Measurements from ENCODE around the gene MET.

Gene MET

GRCh38 chr7:116783666-116784318 is 111.8 kb downstream of the MET start:
- DNase-seq (ENCODE audit: low read depth) = no peak

- no peak for DNase-seq (ENCODE audit: low read depth)
These were observed 112.7 kb downstream of the MET start for GRCh38 chr7:116784647-116785046.

DNA sequence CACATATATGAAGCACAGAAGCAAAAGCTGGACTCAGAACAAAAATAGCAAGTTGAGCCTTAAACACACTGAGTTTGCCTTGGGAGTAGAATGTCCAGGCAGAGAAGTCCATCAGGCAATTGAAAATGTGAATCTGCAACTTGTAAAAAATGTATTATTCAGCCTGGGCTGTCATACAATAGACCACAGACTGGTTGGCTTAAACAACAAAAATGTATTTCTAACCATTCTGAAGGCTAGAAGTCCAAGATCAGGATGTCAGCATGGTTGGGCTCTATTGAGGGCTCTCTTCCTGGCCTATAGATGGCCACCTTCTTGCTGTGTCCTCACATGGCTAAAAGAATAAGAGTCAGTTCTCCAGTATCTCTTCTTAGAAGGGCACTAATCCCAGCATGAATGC is 113.8 kb downstream of the MET start:
- no peak for DNase-seq (ENCODE audit: low read depth)

GRCh38 chr7:116786791-116787443 is 114.9 kb downstream of the MET start:
- no peak for DNase-seq (ENCODE audit: low read depth)

GRCh38 chr7:116787881-116788280 is 115.9 kb downstream of the MET start:
- no peak for DNase-seq (ENCODE audit: low read depth)

DNA sequence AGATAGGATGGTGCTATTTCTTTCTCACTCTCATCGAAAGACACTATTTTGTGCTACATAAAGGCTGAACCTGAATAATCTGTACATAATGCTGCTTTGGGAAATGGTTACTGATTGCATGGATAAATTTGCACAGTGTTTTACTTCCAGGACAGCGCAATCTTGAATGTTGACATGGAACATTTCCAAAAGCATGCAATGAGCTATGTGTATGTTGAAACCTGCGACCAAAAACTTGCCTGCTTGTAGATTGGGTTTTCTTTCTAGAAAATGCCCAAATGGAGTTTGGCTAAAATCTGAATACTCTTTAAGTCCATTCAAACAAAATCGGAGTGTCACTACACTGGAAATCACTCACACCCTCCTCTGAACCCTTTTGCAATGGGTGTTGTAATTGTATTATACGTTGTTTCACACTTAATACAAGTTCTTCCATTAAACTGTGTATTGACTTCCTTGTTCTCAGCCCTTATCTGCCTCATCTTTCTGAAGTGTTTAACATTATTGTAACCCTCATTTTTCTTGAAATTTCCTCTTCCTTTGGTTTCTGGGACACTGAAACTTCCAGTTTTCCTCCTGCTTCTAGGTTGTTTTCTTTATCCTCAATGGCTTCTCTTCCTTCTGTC is 116.7 kb downstream of the MET start:
- DNase-seq (ENCODE audit: low read depth) = no peak

DNA sequence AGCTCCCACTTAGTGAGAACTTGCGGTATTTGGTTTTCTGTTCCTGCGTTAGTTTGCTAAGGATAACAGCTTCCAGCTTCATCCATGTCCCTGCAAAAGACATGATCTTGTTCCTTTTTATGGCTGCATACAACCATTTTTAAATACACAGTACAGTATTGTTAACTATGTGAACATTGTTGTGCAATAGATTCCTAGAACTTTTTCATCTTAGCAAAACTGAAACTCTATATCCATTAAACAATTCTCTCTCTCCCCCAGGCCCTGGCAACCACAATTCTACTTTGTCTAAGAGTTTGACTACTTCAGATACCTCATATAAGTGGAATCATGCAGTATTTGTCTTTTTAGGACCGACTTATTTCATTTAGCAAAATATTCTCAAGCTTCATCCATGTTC is 118.0 kb downstream of the MET start:
- DNase-seq (ENCODE audit: low read depth) = no peak

- no peak for DNase-seq (ENCODE audit: low read depth)
These were observed 120.8 kb downstream of the MET start for GRCh38 chr7:116792813-116793212.

DNA sequence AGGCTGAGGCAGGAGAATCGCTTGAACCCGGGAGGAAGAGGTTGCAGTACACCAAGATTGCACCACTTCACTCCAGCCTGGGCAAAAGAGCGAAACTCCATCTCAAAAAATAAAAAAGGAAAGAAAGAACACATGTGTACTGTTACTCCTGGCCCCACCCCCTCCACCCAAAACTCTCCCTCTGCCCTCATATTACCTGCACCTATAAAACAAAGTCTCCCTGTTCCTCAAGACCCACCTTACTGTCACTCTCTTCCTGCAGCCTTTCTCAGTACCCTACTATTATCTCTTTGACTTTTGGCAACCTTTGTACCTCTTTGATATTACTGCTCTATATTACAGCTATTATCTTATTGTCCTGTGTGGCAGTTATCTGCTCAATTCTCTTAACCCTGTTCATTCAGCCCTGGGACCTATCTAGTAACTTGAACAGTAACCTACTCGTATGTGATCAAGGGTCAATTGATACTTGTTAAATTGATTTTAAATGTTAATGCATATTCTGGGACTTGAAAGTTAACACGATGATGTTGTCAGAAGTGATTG is 121.9 kb downstream of the MET start:
- no peak for DNase-seq (ENCODE audit: low read depth)

GRCh38 chr7:116796471-116796870 is 124.5 kb downstream of the MET start:
- no peak for DNase-seq (ENCODE audit: low read depth)

DNA sequence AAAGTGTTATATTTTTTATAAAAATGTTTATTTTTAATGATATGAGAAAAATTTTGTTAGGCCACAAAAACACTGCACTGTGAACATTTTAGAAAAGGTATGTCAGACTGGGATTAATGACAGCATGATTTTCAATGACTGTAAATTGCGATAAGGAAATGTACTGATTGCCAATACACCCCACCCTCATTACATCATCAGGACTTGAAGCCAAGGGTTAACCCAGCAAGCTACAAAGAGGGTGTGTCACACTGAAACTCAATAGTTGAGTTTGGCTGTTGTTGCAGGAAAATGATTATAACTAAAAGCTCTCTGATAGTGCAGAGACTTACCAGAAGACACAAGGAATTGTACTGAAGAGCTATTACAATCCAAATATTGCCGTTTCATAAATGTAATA is 125.6 kb downstream of the MET start:
- DNase-seq (ENCODE audit: low read depth) = no peak

- DNase-seq (ENCODE audit: low read depth) = no peak
These were observed 126.2 kb downstream of the MET start for GRCh38 chr7:116798232-116798631.

DNA sequence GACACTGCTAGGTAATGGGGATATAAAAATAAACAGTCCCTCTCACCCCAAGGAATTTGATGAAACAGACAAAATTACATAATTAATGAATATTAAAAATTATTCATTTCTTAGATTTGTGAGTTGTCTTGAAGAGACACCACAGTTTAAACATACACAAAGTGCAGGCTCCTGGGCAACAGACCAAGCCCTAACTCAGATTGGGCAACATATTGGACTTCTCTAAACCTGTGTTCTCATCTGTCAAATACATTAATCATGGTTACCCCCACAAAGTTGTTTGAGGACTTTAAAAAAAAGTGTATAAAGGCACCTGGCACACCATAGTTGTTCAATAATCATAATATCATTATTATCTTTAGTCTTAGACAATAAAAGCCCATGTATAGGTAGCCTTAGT is 127.9 kb downstream of the MET start:
- DNase-seq (ENCODE audit: low read depth) = no peak

DNA sequence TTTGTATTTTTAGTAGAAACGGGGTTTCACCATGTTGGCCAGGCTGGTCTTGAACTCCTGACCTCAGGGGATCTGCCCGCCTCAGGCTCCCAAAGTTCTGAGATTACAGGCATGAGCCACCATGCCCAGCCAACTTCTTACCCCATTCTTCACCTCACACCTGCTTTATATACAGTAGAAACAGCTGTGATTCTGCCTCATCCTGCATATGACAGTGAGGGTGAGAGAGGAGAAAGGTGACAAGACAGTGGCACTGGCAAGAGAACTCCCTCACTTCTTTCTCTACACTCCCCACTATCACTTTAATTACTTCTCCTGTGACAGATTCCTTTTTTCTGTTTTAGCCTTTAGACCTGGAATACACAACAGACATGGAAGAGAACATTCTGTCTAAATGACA is 128.6 kb downstream of the MET start:
- no peak for DNase-seq (ENCODE audit: low read depth)

DNA sequence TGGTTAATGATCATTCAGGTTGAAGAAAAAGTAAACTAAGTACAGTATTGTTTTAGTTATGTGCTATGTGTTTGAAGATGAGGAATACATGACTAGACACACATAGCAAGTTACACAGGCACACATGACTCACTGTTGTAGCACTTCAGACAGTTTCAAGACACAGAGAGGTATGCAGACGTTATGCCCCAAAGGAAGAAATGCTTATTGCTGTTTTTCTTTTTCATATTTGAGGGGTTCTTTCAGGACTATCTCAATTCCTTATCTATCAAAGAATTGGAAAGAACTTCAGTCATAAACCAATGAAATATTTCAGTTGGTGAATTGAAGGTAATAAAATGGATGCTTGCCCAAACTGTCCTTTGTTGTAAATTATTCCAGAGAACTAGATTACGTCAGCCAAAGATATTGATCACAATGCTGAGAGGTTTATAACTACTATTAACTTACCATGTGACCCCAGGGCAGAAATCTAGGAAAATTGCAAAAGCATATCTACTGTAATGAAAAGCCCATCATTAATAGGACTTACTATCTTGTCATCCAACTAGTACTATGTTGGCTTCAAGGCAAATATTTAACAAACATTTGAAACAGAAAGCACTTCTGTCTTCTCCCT is 129.2 kb downstream of the MET start:
- DNase-seq (ENCODE audit: low read depth) = no peak

DNA sequence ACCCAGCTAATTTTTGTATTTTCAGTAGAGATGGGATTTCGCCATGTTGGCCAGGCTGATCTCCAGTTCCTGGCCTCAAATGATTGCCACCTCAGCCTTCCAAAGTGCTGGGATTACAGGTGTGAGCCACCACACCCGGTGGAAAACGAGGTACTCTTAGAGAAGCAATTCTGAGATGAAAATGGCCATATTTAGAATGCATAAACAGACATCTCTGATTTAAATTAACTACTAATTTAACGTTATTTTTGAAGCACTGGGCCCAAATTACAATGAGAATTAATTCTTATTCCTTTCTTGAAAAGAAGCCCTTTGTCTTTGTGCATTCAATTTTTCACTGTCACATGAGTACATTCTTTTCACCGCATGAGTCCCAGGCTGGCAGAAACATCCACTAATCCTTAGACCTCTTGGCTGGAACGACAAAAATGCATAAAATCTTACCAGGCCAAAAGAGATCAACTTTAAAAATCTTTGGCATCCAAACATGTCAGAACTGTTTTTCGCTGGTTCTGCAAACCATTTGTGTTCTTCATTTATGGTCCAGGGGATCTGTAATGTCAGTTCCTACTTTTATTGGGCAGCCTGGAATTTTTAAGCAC is 130.2 kb downstream of the MET start:
- no peak for DNase-seq (ENCODE audit: low read depth)

DNA sequence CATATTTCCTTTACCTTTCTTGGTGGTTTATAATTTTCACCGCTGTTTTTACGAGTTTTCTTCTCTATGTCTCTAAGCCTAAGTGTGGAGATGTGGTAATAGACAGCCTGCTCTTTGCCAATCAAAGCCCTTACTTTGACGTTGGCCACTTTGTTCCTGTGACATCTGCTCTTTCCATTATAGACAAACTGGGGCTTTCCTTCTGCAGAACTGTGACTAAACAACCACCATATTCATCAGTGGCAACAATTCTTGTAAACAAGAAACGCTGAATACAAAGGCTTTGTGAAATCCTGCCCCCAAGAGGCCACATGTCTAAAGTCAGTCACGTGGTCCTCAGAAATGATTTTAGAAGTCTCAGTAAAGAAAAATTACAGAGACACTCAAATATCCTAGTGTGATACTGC is 130.8 kb downstream of the MET start:
- no peak for DNase-seq (ENCODE audit: low read depth)

DNA sequence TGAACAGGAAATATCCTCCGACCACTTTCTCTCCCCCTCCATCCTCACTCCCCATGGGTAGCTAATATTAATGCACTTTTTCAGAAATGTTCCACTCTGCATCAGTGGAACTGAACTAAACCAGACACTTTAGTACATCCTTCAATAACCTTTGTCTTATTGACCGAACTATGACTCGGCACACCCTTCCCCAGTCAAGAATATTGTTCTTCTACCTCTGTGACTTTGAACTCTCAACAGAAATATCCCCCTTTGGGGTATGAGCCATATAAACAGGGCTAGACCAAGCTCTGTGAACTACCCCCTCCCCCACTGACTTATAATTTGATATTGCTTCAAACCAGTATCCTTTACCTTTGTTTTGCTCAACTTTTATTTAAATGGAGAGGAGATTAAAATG is 132.5 kb downstream of the MET start:
- no peak for DNase-seq (ENCODE audit: low read depth)

DNA sequence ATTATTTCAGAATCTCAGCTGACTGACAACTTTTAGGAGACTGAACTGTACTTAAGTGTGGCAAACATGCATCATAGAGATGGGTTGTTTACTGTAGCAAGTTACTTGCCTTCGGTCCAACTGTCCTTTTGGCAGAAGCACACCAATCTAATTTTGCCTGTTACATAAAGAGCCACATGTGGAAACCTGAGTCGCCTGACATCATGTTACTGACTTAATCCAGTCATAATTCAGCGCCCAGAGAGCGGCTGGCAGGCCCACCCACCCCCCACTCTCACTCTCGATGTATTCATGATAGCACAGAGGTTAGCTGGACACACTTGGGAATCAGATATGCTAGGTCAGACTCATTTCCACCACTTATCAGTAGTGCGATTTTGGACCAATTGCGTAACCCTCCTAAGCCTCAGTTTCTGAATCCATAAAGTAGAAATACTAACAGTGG is 133.1 kb downstream of the MET start:
- no peak for DNase-seq (ENCODE audit: low read depth)

GRCh38 chr7:116806046-116806944 is 134.3 kb downstream of the MET start:
- no peak for DNase-seq (ENCODE audit: low read depth)

DNA sequence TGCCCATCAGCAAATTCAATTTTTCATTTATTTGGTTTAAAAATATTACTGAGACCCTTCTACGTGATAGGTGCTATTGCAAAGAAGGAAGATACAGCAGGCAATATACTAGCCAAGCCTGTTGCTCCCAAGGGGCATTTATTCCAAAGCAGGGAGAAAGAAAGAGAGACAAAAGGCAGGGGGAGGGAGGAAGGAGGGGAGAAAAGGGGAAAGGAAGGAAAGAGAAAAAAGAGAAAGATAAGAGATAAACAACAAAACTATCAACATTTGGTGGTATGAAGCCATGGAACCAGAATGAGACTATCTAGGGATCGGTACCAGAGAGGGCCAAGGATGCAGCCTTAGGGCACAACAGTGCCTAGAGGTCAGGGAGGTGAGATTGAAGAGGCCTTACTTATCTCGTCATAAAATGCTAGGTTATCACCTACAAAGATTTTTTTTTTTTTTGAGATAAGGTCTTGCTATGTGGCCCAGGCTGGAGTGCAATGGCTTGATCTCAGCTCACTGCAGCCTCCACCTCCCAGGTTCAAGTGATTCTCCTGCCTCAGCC is 135.1 kb downstream of the MET start:
- no peak for DNase-seq (ENCODE audit: low read depth)
